Daoy (cell line): ENCODE results near the gene RCE1. TPM values are rescaled to one million over a fixed set of nuclear protein-coding genes. Genes with fewer than 3 reads are reported as not detected.

ENCODE experiments used
- DNase-seq: peaks from one replicate; pipeline ENCODE4 v3.0.0-alpha.2; 2015; ENCODE audit warnings: low read depth
- total RNA-seq: library from RNA; depleted of rRNA; stranded (reverse); fragments of >200 nt; shearing (Covaris generic); gene quantifications from 2 replicates; pipeline ENCODE4 v1.2.3, GENCODE V29; 2014; rRNA removed

The RCE1 gene
- total RNA-seq, 1 experiment from 2014 or later = 21.3 TPM

- no peak for DNase-seq
These were observed 42.2 kb downstream of the RCE1 start for GRCh38 chr11:66885469-66885868.

DNA sequence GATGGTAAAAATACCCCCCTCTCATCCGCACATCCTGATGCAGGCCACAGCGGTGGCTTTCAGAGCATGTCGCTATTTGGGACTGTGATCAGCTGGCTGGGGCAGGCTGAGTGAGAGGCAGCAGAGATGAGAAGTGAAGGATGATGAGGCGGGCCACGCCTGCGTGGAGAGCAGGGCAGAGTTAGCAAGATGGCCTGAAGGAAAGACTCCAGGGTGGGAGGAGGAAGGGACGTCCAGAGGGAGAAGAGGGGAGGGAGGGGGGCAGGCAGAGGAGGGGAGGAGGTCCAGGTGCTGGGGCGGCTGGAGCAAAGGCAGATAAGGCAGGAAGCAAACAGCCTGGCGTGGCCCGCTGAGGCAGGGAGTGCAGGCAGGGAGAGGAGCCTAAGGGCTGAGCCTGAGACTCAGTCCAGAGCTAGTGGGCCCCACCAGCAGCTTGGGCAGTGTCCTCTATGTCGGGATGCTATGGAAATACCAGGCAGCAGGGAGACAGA, 42.8 kb downstream of the RCE1 start:
- DNase-seq = no peak

GRCh38 chr11:66886671-66887221, 43.5 kb downstream of the RCE1 start:
- peak; percentile 71 for DNase-seq

GRCh38 chr11:66887526-66887925, 44.3 kb downstream of the RCE1 start:
- no peak for DNase-seq

- no peak for DNase-seq
These were observed 45.0 kb downstream of the RCE1 start for GRCh38 chr11:66888282-66888681.

DNA sequence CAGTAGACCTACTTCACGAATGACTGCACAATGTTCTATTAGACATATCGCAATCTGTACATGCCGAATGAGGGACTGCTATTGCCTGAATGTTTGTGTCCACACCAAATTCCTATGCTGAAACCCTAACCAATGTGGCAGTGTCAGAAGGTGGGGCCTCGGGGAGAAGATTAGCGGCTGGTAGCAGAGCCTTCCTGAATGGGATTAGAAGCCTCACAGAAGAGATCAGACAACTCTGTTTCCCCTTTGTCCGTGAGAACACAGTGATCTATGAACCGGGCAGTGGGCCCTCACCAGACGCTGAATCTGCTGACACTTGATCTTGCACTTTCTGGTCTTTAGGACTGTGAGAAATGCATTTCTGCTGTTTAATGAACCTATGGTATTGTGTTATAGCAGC, 46.7 kb downstream of the RCE1 start:
- no peak for DNase-seq

DNA sequence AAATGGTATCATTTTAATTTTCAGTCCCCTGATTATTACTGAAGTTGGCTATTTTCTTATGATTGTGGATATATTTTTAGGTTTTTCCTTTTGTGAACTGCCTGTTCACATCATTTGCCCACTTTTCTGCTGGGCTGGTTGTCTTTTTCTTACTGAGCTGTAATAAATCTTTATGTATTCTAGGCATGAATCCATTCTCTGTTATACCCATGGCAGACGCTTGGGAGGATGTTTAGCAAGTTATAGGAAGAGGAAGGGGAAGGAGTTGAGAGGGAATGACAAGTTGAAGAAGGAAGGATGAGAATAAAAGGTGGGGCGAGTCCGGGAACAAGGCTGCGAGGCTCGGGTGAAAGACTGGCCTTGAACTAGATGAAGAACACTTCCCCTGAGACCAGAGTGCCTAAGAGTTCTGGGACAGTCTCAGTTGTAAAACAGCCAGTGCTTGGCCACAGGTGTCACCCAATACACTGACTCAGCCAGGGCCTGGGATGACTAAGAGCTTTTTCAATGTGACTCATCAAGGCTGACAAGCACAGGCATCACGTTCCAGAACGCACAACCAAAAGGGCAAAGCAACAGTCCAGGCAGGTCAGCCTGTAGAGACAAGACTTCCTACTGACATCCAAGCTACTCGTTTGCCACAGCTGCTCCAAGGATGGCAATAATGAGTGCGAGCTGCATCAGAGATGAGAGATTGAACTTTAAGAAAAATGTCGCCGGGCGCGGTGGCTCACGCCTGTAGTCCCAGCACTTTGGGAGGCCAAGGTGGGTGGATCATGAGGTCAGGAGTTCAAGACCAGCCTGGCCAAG, 48.8 kb downstream of the RCE1 start:
- DNase-seq = peak; percentile 91

- DNase-seq = no peak
These were observed 49.7 kb downstream of the RCE1 start for GRCh38 chr11:66892911-66893310.

DNA sequence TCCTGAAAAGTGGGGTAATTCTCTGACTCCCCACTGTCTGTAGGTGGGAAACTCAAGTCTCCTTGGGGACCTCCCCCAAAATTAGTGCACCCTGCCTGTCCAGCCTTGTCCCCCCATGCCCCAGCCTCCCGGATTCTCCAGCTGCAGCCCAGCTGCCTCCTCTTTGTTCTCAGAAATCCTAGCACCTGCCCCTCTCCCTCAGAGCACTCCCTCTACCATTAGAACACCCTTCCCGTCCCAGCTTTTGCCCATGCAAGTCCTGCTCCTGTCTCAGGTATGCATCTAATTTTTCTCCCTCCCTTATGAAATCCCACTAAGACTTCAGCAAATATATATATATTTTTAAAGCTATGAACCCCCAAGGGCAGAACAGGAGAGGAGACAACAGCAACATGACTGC, 50.9 kb downstream of the RCE1 start:
- DNase-seq = no peak

Other genes starting within 250 kb of the RCE1 start
- gene RBM14, start 226.8 kb upstream of the RCE1 start, total RNA-seq = 37.5 and 45.5 TPM in 2 replicates
- gene RBM4, start 204.7 kb upstream of the RCE1 start, total RNA-seq = 87.1 and 107 TPM in 2 replicates
- gene RBM4B, start 165.6 kb upstream of the RCE1 start, total RNA-seq = 12.7 and 12.9 TPM in 2 replicates
- 28.5 and 37.1 TPM in 2 replicates for gene SPTBN2, start 114.2 kb upstream of the RCE1 start, total RNA-seq
- gene LRFN4, start 13.6 kb downstream of the RCE1 start, total RNA-seq = 21.5 and 23.9 TPM in 2 replicates
- 15.2 and 28.4 TPM in 2 replicates for gene PC, start 114.9 kb downstream of the RCE1 start, total RNA-seq
- not detected in 2 replicates for gene C11orf86, start 131.9 kb downstream of the RCE1 start, total RNA-seq
- 0.15 and 1.1 TPM in 2 replicates for gene SYT12, start 179.7 kb downstream of the RCE1 start, total RNA-seq
- not detected in 2 replicates for gene RHOD, start 213.4 kb downstream of the RCE1 start, total RNA-seq